ENCODE data around the gene MRPL2. TPM values are rescaled to one million over a fixed set of nuclear protein-coding genes. Genes with fewer than 3 reads are reported as not detected.

Gene MRPL2
- total and polyA plus RNA-seq, 2 of the 8 experiments (the other 6 are each of a cell fraction or from before 2014, with no cell fraction given): 58.7 to 99.9 TPM

- peak; percentile 82 for TF ChIP-seq SP1 (IDR thresholded peaks at IDR 0.05; ENCODE audit: low read depth, low read length)
- 0 out of 4 replicates have a peak, but pooled peaks of 1 of the 2 experiments have one; percentile 69 for TF ChIP-seq HDAC2 (IDR thresholded peaks at IDR 0.05; ENCODE audit: borderline replicate concordance in 1 of 2, low read depth in 2 of 2, low read length in 2 of 2)
Observed at GRCh38 chr6:43075670-43076463, 16.6 kb upstream of the MRPL2 start, which contains the start of gene PTK7 (continued).
